ENCODE results near the gene GAB4.

The GAB4 gene

DNA sequence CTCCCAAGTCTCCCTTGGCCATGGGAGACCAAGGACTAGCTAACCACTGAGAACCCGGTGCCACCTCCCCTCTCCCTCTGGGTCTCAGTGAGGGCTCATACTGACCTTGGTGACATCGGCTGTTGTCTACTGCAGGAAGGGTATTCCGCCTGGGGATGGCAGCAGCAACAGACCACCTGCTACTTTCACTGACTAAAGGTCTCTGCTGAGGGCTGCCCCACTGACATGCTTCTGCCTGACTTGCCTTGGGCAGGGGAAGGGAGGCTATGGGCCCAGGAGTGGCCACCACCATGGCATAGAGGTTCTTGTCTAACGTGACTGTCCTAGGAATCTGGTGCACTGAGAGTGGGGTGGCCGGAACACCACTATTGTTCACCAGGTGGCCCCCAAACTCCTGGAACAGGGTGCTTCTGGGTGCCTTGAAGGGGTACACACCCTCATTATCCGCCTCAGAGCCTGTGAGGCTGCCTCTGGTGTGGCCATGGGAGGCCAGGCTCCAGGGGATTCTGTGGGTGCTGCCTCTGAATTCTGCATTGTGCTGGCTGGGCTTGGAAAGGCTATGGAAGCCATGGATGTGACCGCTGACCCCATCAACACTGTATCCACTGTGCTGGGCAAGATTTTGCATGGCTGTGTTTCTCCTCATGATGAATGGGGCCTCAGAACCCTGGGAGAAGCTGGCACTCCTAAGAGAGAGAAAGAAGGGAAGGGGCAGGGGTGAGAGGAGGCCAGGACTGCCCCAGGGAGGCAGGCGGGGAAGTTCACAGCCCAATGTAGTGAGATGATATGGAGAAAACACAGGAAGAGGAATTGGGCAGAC, 38.3 kb downstream of the GAB4 start:
- Histone ChIP-seq H3F3A (ENCODE audit: control insufficient read depth, insufficient read depth) (no peaks in the 10 kb centered on the region), H3K4me3 (ENCODE audit: low read length) (no peak overlapping the region), H4K20me1 (ENCODE audit: control insufficient read depth, insufficient read depth, low read depth, low read length) (no peaks in the 10 kb centered on the region), H3K4me2 (ENCODE audit: low read length) (no peak overlapping the region), H3K36me3 (ENCODE audit: control insufficient read depth, low read length) (no peaks in the 10 kb centered on the region), H3K4me1 (ENCODE audit: control insufficient read depth, low read length) (peaks cover 18% of the 10 kb centered on the region), H3K27ac (ENCODE audit: low read depth, low read length) (no peak overlapping the region), H3K79me2 (ENCODE audit: control insufficient read depth, low read length) (no peaks in the 10 kb centered on the region), H3K9me2 (replicated peaks; ENCODE audit: control insufficient read depth, low read length) (no peaks in the 10 kb centered on the region), H3K27me3 (ENCODE audit: control insufficient read depth, low read length) (no peaks in the 10 kb centered on the region), H3K9me3 (ENCODE audit: control insufficient read depth, insufficient read depth, low read length) (no peaks in the 10 kb centered on the region)
- TF ChIP-seq, protein P1, sequence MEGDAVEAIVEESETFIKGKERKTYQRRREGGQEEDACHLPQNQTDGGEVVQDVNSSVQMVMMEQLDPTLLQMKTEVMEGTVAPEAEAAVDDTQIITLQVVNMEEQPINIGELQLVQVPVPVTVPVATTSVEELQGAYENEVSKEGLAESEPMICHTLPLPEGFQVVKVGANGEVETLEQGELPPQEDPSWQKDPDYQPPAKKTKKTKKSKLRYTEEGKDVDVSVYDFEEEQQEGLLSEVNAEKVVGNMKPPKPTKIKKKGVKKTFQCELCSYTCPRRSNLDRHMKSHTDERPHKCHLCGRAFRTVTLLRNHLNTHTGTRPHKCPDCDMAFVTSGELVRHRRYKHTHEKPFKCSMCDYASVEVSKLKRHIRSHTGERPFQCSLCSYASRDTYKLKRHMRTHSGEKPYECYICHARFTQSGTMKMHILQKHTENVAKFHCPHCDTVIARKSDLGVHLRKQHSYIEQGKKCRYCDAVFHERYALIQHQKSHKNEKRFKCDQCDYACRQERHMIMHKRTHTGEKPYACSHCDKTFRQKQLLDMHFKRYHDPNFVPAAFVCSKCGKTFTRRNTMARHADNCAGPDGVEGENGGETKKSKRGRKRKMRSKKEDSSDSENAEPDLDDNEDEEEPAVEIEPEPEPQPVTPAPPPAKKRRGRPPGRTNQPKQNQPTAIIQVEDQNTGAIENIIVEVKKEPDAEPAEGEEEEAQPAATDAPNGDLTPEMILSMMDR (IDR thresholded peaks at IDR 0.05; ENCODE audit: low read depth, low read length, poor library complexity, severe bottlenecking) = no peak
- no peak for TF ChIP-seq EZH2phosphoT487 (IDR thresholded peaks at IDR 0.05; ENCODE audit: borderline replicate concordance, low read length)

DNA sequence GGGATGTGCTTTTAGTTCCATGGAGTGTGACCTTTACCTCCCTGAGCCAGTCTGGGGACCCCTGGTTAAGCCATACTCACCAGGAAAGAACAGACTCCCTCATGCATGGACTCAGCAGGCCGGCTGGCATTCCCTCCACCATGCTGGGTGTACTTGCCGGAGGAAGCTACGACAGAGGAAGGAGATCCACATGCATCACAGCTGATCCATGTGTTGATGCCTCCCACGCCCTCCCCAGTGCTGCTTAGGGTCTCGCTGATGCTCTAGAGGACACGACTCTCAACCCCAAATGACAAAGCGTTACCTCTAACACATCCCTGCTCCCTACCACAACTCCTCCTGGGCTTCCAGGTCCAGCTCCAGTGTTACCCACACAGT, 39.8 kb downstream of the GAB4 start:
- no peak overlapping the region for H3K4me3 ChIP-seq (ENCODE audit: low read length)
- no peak overlapping the region for H3K27ac ChIP-seq (ENCODE audit: low read depth, low read length)
- no peaks in the 10 kb centered on the region for H4K20me1 ChIP-seq (ENCODE audit: control insufficient read depth, insufficient read depth, low read depth, low read length)
- H3K36me3 ChIP-seq (ENCODE audit: control insufficient read depth, low read length) = no peaks in the 10 kb centered on the region
- no peak overlapping the region for H3K4me2 ChIP-seq (ENCODE audit: low read length)
- H3F3A ChIP-seq (ENCODE audit: control insufficient read depth, insufficient read depth) = no peaks in the 10 kb centered on the region
- no peaks in the 10 kb centered on the region for H3K79me2 ChIP-seq (ENCODE audit: control insufficient read depth, low read length)
- H3K9me2 ChIP-seq (replicated peaks; ENCODE audit: control insufficient read depth, low read length) = no peaks in the 10 kb centered on the region
- H3K9me3 ChIP-seq (ENCODE audit: control insufficient read depth, insufficient read depth, low read length) = no peaks in the 10 kb centered on the region
- H3K4me1 ChIP-seq (ENCODE audit: control insufficient read depth, low read length) = peaks cover 18% of the 10 kb centered on the region
- TF ChIP-seq, protein P1 (IDR thresholded peaks at IDR 0.05; ENCODE audit: low read depth, low read length, poor library complexity, severe bottlenecking) = no peak
- no peak for TF ChIP-seq EZH2phosphoT487 (IDR thresholded peaks at IDR 0.05; ENCODE audit: borderline replicate concordance, low read length)
- no peaks in the 10 kb centered on the region for H3K27me3 ChIP-seq (ENCODE audit: control insufficient read depth, low read length)

DNA sequence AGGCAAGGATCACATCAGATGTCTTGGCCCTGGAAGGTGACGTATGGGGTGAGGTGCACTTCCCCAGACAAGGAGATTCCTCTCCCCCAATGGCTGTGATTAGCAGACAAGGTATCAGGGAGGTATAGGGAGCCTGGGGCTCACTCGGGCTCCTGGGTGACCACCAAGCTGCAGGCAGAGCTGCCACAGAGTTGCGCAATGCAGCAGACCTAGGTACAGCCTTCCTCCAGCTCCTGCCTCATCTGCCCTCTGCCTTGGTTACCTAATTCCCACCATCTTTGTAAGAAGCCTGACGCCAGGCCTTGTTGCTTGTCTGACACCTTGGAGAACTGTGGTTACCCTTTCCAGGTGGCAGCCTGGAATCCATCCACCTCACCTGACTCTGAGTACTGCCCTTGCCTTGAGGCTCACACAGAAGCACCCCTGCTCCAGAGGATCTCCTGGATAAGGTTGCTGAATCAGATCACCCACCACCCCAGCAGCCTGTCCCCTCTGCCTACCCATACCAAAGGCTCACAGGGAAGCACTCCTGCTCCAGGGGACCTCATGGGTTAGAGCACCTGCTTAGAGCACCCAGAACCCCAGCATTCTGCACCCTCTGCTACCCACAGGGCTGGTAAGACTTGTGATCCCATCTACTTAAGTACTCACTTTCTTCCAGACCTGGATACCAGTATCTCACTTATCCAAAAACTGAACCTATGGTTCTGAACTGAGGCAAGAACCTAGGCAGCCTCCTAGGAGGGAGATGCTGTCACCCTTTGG, 40.4 kb downstream of the GAB4 start:
- Histone ChIP-seq H3K9me3 (ENCODE audit: control insufficient read depth, insufficient read depth, low read length) (no peaks in the 10 kb centered on the region), H3K4me1 (ENCODE audit: control insufficient read depth, low read length) (peaks cover 18% of the 10 kb centered on the region)
- TF ChIP-seq EZH2phosphoT487 (IDR thresholded peaks at IDR 0.05; ENCODE audit: borderline replicate concordance, low read length) = no peak
- TF ChIP-seq, protein P1 (IDR thresholded peaks at IDR 0.05; ENCODE audit: low read depth, low read length, poor library complexity, severe bottlenecking) = no peak

More for the DNA sequence above, 40.4 kb downstream of the GAB4 start:
- Histone ChIP-seq H3K36me3 (ENCODE audit: control insufficient read depth, low read length) (no peaks in the 10 kb centered on the region), H4K20me1 (ENCODE audit: control insufficient read depth, insufficient read depth, low read depth, low read length) (no peaks in the 10 kb centered on the region), H3K79me2 (ENCODE audit: control insufficient read depth, low read length) (no peaks in the 10 kb centered on the region), H3K4me2 (ENCODE audit: low read length) (no peak overlapping the region), H3F3A (ENCODE audit: control insufficient read depth, insufficient read depth) (no peaks in the 10 kb centered on the region), H3K27ac (ENCODE audit: low read depth, low read length) (no peak overlapping the region), H3K4me3 (ENCODE audit: low read length) (no peak overlapping the region), H3K27me3 (ENCODE audit: control insufficient read depth, low read length) (no peaks in the 10 kb centered on the region), H3K9me2 (replicated peaks; ENCODE audit: control insufficient read depth, low read length) (no peaks in the 10 kb centered on the region)

All from DOHH2 (cell line).